PFSK-1 (cell line): ENCODE results near the gene GDPD3.

Experiments used
- POLR2AphosphoS5 ChIP-seq: IDR thresholded peaks from 2 replicates; pipeline ENCODE4 v1.6.1; 2012; ENCODE audit warnings: low read depth, mild to moderate bottlenecking, control low read depth, low read length, moderate library complexity
- REST ChIP-seq, 2 experiments: IDR thresholded peaks; 2 replicates each; pipeline versions ENCODE4 v1.6.1 to v1.8.0; 2011 to 2012; ENCODE audit warnings: low read depth in 2 of 2, low read length in 2 of 2, control low read depth in 1 of 2, inconsistent platforms in 1 of 2, mild to moderate bottlenecking in 1 of 2, moderate library complexity in 1 of 2; ENCODE audit not compliant: insufficient read depth in 1 of 2

- TF ChIP-seq POLR2AphosphoS5 (no peak), REST (IDR thresholded peaks at IDR 0.05; ENCODE audit: insufficient read depth in 1 of 2, low read depth in 2 of 2, low read length in 2 of 2) (no peak)
Observed at GRCh38 chr16:30068333-30068732, 45.0 kb downstream of the GDPD3 start.
